ENCODE results near the gene ATP5ME. TPM values are rescaled to one million over a fixed set of nuclear protein-coding genes. Genes with fewer than 3 reads are reported as not detected.
"Not testable (repeated sequence)": the region's sequence is repeated elsewhere in the genome, so short reads cannot be mapped to it uniquely, and the experiment has no call there.

ATP5ME gene
- total and polyA plus RNA-seq, 2 donors from 2014 or later: 248 to 1,928 TPM

DNA sequence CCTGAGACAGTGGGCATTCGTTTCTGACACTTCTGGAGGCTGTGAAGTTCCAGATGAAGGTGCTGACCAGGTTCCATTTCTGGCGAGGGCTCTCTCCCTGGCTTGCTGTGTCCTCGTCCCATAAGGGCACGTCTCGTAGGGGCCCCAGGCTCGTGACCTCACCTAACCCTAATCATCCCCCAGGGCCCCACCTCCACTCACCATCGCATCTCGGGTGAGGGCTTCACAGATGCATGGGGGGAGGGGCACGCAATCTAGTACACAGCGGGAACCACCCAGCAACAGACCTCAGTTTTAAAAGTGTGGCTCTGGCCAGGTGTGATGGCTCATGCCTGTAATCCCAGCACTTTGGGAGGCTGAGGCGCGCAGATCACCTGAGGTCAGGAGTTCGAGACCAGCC lies 26.6 kb downstream of the ATP5ME start:
- H3K9ac ChIP-seq (ENCODE audit: low read length in 3 of 3): no peak overlapping the region
- FAIRE-seq (no peak), DNase-seq (peak in 2 of 5 donors; percentile 30 to 46)
- H3K36me3 ChIP-seq (ENCODE audit: control insufficient read depth in 2 of 3, insufficient read depth in 3 of 3, low read length in 3 of 3): no peaks in the 10 kb centered on the region
- intact Hi-C loops (cut with DNase I): no loop called here
- H3K9me3 ChIP-seq (ENCODE audit: control insufficient read depth in 2 of 3, insufficient read depth in 1 of 3, low read length in 3 of 3): no peaks in the 10 kb centered on the region
- no peaks in the 10 kb centered on the region for H3K27me3 ChIP-seq (ENCODE audit: control insufficient read depth, insufficient read depth, low read length)
- H3K4me1 ChIP-seq (ENCODE audit: control insufficient read depth in 2 of 3, insufficient read depth in 2 of 3, low read depth in 1 of 3, low read length in 3 of 3): no peaks in the 10 kb centered on the region
- TF ChIP-seq, protein P1, sequence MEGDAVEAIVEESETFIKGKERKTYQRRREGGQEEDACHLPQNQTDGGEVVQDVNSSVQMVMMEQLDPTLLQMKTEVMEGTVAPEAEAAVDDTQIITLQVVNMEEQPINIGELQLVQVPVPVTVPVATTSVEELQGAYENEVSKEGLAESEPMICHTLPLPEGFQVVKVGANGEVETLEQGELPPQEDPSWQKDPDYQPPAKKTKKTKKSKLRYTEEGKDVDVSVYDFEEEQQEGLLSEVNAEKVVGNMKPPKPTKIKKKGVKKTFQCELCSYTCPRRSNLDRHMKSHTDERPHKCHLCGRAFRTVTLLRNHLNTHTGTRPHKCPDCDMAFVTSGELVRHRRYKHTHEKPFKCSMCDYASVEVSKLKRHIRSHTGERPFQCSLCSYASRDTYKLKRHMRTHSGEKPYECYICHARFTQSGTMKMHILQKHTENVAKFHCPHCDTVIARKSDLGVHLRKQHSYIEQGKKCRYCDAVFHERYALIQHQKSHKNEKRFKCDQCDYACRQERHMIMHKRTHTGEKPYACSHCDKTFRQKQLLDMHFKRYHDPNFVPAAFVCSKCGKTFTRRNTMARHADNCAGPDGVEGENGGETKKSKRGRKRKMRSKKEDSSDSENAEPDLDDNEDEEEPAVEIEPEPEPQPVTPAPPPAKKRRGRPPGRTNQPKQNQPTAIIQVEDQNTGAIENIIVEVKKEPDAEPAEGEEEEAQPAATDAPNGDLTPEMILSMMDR (IDR thresholded peaks at IDR 0.05; ENCODE audit: borderline replicate concordance, extremely low read depth, insufficient read depth): no peak
- H3K4me3 ChIP-seq (ENCODE audit: low read length in 3 of 3): no peak overlapping the region
- H3K27ac ChIP-seq (ENCODE audit: low read depth in 2 of 2, low read length in 2 of 2): no peak overlapping the region

DNA sequence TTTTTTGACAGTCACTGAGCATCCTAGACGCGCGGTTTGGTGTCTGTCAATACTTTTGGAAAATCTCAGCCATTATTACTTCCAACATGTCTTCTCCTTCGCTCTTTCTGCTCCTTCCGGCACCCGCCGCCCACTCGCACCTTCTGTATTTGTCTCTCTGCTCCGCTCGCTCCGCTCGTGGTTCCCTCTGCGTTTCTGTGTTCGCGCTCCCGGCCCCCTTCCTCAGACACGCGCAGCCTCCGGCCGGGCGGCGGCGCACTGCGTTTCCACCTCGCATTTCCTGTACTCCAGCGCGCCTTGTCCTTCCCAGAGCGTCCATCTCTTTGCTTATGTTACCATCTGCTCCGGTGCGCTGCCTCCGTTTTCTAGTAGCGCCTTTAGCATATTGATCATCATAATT lies 27.6 kb downstream of the ATP5ME start:
- no peak for FAIRE-seq

GRCh38 chr4:642366-642765 lies 31.7 kb downstream of the ATP5ME start:
- intact Hi-C loops (cut with DNase I); H3K36me3 ChIP-seq (ENCODE audit: control insufficient read depth in 2 of 3, insufficient read depth in 3 of 3, low read length in 3 of 3); H3K9ac ChIP-seq (ENCODE audit: low read length in 3 of 3); H3K9me3 ChIP-seq (ENCODE audit: control insufficient read depth in 2 of 3, insufficient read depth in 1 of 3, low read length in 3 of 3); FAIRE-seq; H3K27ac ChIP-seq (ENCODE audit: low read depth in 2 of 2, low read length in 2 of 2); H3K27me3 ChIP-seq (ENCODE audit: control insufficient read depth, insufficient read depth, low read length); H3K4me1 ChIP-seq (ENCODE audit: control insufficient read depth in 2 of 3, insufficient read depth in 2 of 3, low read depth in 1 of 3, low read length in 3 of 3); H3K4me3 ChIP-seq (ENCODE audit: low read length in 3 of 3): not testable (repeated sequence)
- DNase-seq: peak in 1 of 5 donors; percentile 12

More for the DNA sequence above, 27.6 kb downstream of the ATP5ME start:
- H3K27me3 ChIP-seq (ENCODE audit: control insufficient read depth, insufficient read depth, low read length): no peaks in the 10 kb centered on the region
- TF ChIP-seq, protein P1 (IDR thresholded peaks at IDR 0.05; ENCODE audit: borderline replicate concordance, extremely low read depth, insufficient read depth): no peak
- no peaks in the 10 kb centered on the region for H3K36me3 ChIP-seq (ENCODE audit: control insufficient read depth in 2 of 3, insufficient read depth in 3 of 3, low read length in 3 of 3)
- H3K9me3 ChIP-seq (ENCODE audit: control insufficient read depth in 2 of 3, insufficient read depth in 1 of 3, low read length in 3 of 3): no peaks in the 10 kb centered on the region
- DNase-seq: peak in 2 of 5 donors; percentile 27 to 64
- no peak overlapping the region for H3K4me3 ChIP-seq (ENCODE audit: low read length in 3 of 3)
- no peak overlapping the region for H3K9ac ChIP-seq (ENCODE audit: low read length in 3 of 3)
- H3K27ac ChIP-seq (ENCODE audit: low read depth in 2 of 2, low read length in 2 of 2): no peak overlapping the region
- intact Hi-C loops (cut with DNase I): no loop called here
- H3K4me1 ChIP-seq (ENCODE audit: control insufficient read depth in 2 of 3, insufficient read depth in 2 of 3, low read depth in 1 of 3, low read length in 3 of 3): no peaks in the 10 kb centered on the region

- Histone ChIP-seq H3K27me3 (ENCODE audit: control insufficient read depth, insufficient read depth, low read length) (no peaks in the 10 kb centered on the region), H3K4me1 (ENCODE audit: control insufficient read depth in 2 of 3, insufficient read depth in 2 of 3, low read depth in 1 of 3, low read length in 3 of 3) (no peaks in the 10 kb centered on the region), H3K27ac (ENCODE audit: low read depth in 2 of 2, low read length in 2 of 2) (no peak overlapping the region), H3K4me3 (ENCODE audit: low read length in 3 of 3) (no peak overlapping the region), H3K9ac (ENCODE audit: low read length in 3 of 3) (no peak overlapping the region), H3K9me3 (ENCODE audit: control insufficient read depth in 2 of 3, insufficient read depth in 1 of 3, low read length in 3 of 3) (no peaks in the 10 kb centered on the region), H3K36me3 (ENCODE audit: control insufficient read depth in 2 of 3, insufficient read depth in 3 of 3, low read length in 3 of 3) (no peaks in the 10 kb centered on the region)
- intact Hi-C loops (cut with DNase I): no loop called here
- TF ChIP-seq, protein P1 (IDR thresholded peaks at IDR 0.05; ENCODE audit: borderline replicate concordance, extremely low read depth, insufficient read depth): no peak
- FAIRE-seq (no peak), DNase-seq (peak; percentile 75 to 80 (median 76))
Measured at GRCh38 chr4:637536-638280, 36.4 kb downstream of the ATP5ME start.

Data from kidney (tissue), 14 donors.